Measurements from ENCODE around the gene STAP1. TPM values are rescaled to one million over a fixed set of nuclear protein-coding genes. Genes with fewer than 3 reads are reported as not detected.

The STAP1 gene
- total and polyA plus RNA-seq, 8 donors: 0.37 to 1.3 (median 1.1) TPM; not detected in 3

DNA sequence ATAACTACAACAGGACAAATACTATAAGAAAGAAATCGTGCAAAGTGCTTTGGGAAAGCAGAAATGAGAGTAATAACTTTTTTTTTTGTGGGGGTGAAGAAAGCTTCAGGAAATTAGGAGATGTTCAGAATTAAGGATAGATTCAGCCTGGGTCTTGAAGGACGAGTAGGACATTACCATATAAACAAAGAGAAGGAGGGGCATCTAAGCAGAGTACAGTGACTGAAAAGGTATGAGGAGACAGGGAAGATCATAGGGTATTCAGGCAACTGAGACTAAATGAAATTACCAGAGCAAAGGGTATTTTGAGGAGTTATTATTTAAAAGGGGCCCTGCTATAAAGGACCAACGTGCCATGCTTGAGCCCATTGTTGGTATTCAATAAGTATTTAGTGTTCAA, 3.1 kb upstream of the STAP1 start:
- intact Hi-C loops (cut with DNase I; ENCODE audit: low total_unique reads): no loop called here
- Histone ChIP-seq H3K9me3 (no peaks in the 10 kb centered on the region), H3K4me3 (no peak overlapping the region), H3K27me3 (no peaks in the 10 kb centered on the region), H3K27ac (no peak overlapping the region), H3K36me3 (no peaks in the 10 kb centered on the region), H3K4me1 (no peaks in the 10 kb centered on the region)
- TF ChIP-seq POLR2AphosphoS5 (IDR thresholded peaks at IDR 0.05): no peak
- no peak for TF ChIP-seq EP300 (IDR thresholded peaks at IDR 0.05)
- no peak for TF ChIP-seq CTCF (IDR thresholded peaks at IDR 0.05)
- DNase-seq: no peak
- 61 to 73% (median 66%) methylated on average over 3 of the region's 3 CpGs for whole genome bisulfite sequencing, 5 donors

GRCh38 chr4:67556436-67556835, 2.1 kb upstream of the STAP1 start:
- no peaks in the 10 kb centered on the region for H3K4me1 ChIP-seq
- 37 to 64% (median 43%) methylated on average over 2 of the region's 2 CpGs for whole genome bisulfite sequencing, 5 donors
- TF ChIP-seq POLR2AphosphoS5 (IDR thresholded peaks at IDR 0.05): no peak
- TF ChIP-seq CTCF (IDR thresholded peaks at IDR 0.05): no peak
- TF ChIP-seq EP300 (IDR thresholded peaks at IDR 0.05): no peak
- DNase-seq: no peak
- H3K27me3 ChIP-seq: no peaks in the 10 kb centered on the region
- intact Hi-C loops (cut with DNase I; ENCODE audit: low total_unique reads): no loop called here
- H3K9me3 ChIP-seq: no peaks in the 10 kb centered on the region
- H3K36me3 ChIP-seq: no peaks in the 10 kb centered on the region
- H3K4me3 ChIP-seq: no peak overlapping the region
- no peak overlapping the region for H3K27ac ChIP-seq

DNA sequence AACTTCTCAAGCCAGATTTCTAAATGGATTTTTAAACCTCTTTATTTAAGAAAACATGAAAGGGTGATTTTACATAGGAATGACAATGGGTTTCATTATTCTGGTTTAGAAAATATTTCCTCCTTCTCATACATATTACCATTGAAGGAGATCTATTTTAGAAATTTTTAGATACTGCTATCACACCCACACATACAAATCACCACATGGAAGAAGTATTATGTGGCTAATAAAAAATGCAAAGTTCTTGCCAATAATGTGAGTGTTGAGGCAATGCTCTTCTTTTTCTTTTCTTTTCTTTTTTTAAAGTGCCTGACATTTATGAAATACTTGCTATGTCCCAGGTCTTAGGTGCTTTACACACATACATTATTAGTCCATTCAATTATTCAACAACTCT, 6.8 kb downstream of the STAP1 start:
- no peaks in the 10 kb centered on the region for H3K9me3 ChIP-seq
- H3K4me3 ChIP-seq: no peak overlapping the region
- no peaks in the 10 kb centered on the region for H3K27me3 ChIP-seq
- no peak for DNase-seq
- intact Hi-C loops (cut with DNase I; ENCODE audit: low total_unique reads): no loop called here
- TF ChIP-seq POLR2A (IDR thresholded peaks at IDR 0.05): no peak
- no peak for TF ChIP-seq EP300 (IDR thresholded peaks at IDR 0.05)
- TF ChIP-seq CTCF (IDR thresholded peaks at IDR 0.05): no peak
- TF ChIP-seq POLR2AphosphoS5 (IDR thresholded peaks at IDR 0.05): no peak
- no peaks in the 10 kb centered on the region for H3K36me3 ChIP-seq
- no peak overlapping the region for H3K27ac ChIP-seq
- H3K4me1 ChIP-seq: no peaks in the 10 kb centered on the region

DNA sequence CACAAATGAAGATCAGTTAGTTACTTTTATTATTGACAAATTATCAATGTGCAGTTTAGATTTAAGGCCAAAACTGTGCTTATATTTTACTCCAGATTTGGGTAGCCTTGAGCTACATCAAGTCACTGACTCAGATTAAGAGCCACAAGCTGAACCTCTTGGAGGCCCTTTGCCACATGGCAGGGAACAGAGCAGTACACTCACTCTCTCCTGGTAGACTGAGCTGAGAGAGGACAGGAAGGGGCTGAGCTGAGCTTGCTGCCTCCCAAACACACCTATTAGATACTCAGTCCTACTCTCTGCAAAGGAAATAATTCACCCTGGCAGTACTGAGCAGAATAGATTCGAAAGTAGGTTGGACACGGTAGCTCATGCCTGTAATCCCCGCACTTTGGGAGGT, 7.8 kb downstream of the STAP1 start:
- H3K4me3 ChIP-seq: no peak overlapping the region
- H3K9me3 ChIP-seq: no peaks in the 10 kb centered on the region
- no peaks in the 10 kb centered on the region for H3K27me3 ChIP-seq
- 89 to 97% (median 92%) methylated on average over 3 of the region's 3 CpGs for WGBS, 5 donors
- H3K4me1 ChIP-seq: no peaks in the 10 kb centered on the region
- no peak overlapping the region for H3K27ac ChIP-seq
- intact Hi-C loops (cut with DNase I; ENCODE audit: low total_unique reads): no loop called here
- no peak for DNase-seq
- H3K36me3 ChIP-seq: no peaks in the 10 kb centered on the region
- TF ChIP-seq EP300 (IDR thresholded peaks at IDR 0.05) (no peak), POLR2AphosphoS5 (IDR thresholded peaks at IDR 0.05) (no peak)

- H3K4me1 ChIP-seq: no peaks in the 10 kb centered on the region
- no peaks in the 10 kb centered on the region for H3K27me3 ChIP-seq
- no peaks in the 10 kb centered on the region for H3K9me3 ChIP-seq
- no peak for TF ChIP-seq EP300 (IDR thresholded peaks at IDR 0.05)
- TF ChIP-seq POLR2A (IDR thresholded peaks at IDR 0.05): no peak
- no peak for TF ChIP-seq POLR2AphosphoS5 (IDR thresholded peaks at IDR 0.05)
- no peak for TF ChIP-seq CTCF (IDR thresholded peaks at IDR 0.05)
- no peaks in the 10 kb centered on the region for H3K36me3 ChIP-seq
- H3K27ac ChIP-seq: no peak overlapping the region
- no peak for DNase-seq
- 90 to 98% (median 92%) methylated on average over 2 of the region's 2 CpGs for WGBS, 5 donors
- intact Hi-C loops (cut with DNase I; ENCODE audit: low total_unique reads): no loop called here
- no peak overlapping the region for H3K4me3 ChIP-seq
These were observed 10.3 kb downstream of the STAP1 start for GRCh38 chr4:67568820-67569219.

Data from stomach (tissue), 9 donors.